NCI-H2171 treated with DMSO at 0.1 percent for 48 hours (cell line): ENCODE measurements around the gene UNC13C.
A peak's percentile ranks its signal among the peaks of the same experiment; 100 is the strongest.
"Not testable (repeated sequence)": the region's sequence is repeated elsewhere in the genome, so short reads cannot be mapped to it uniquely, and the experiment has no call there.

ENCODE experiments used
- DNase-seq: peaks from one replicate; lab custom pipeline; 2025; lab: John Stamatoyannopoulos, UW

The UNC13C gene

GRCh38 chr15:53978253-53978906 is at the start of gene UNC13C:
Gene UNC13C, plus strand, starts transcription at chr15:53978441. Its CDS starts 34,463 bp downstream, at chr15:54012904.
- no peak for DNase-seq

GRCh38 chr15:53936137-53936536 is 42.1 kb upstream of the UNC13C start:
- DNase-seq, result no peak

- DNase-seq, result not testable (repeated sequence)
Observed at GRCh38 chr15:53937632-53938031, 40.6 kb upstream of the UNC13C start.

- DNase-seq, result no peak
Observed at GRCh38 chr15:53950572-53950971, 27.7 kb upstream of the UNC13C start.

- no peak for DNase-seq
Observed at GRCh38 chr15:53955396-53955795, 22.8 kb upstream of the UNC13C start.

- peak; percentile 3 for DNase-seq
Observed at GRCh38 chr15:53962646-53963561, 15.3 kb upstream of the UNC13C start.

GRCh38 chr15:53963801-53964200 is 14.4 kb upstream of the UNC13C start:
- no peak for DNase-seq

GRCh38 chr15:53974121-53974520 is 4.1 kb upstream of the UNC13C start:
- DNase-seq, result no peak

GRCh38 chr15:53974813-53975212 is 3.4 kb upstream of the UNC13C start:
- DNase-seq, result no peak

GRCh38 chr15:53976844-53977392 is 1.3 kb upstream of the UNC13C start:
- no peak for DNase-seq

GRCh38 chr15:53979051-53979788 is 979 bp downstream of the UNC13C start:
- DNase-seq, result no peak

GRCh38 chr15:53980021-53980420 is 1.8 kb downstream of the UNC13C start:
- no peak for DNase-seq

GRCh38 chr15:53982071-53982680 is 3.9 kb downstream of the UNC13C start:
- DNase-seq, result no peak

- no peak for DNase-seq
Observed at GRCh38 chr15:53982876-53983275, 4.6 kb downstream of the UNC13C start.

GRCh38 chr15:53984221-53984620 is 6.0 kb downstream of the UNC13C start:
- no peak for DNase-seq

- no peak for DNase-seq
Observed at GRCh38 chr15:53985562-53985961, 7.3 kb downstream of the UNC13C start.

GRCh38 chr15:53987480-53987879 is 9.2 kb downstream of the UNC13C start:
- no peak for DNase-seq

- DNase-seq, result no peak
Observed at GRCh38 chr15:54007256-54007655, 29.0 kb downstream of the UNC13C start.

GRCh38 chr15:54011656-54012055 is 33.4 kb downstream of the UNC13C start:
- DNase-seq, result no peak

GRCh38 chr15:54014067-54014655 is 35.9 kb downstream of the UNC13C start:
- no peak for DNase-seq

GRCh38 chr15:54017251-54017650 is 39.0 kb downstream of the UNC13C start:
- DNase-seq, result no peak
